Parathyroid adenoma (tissue), 2 donors: ENCODE measurements around the gene TBCD.

Experiments used
- H2AFZ ChIP-seq: fragments of 300-600 bp; sonication (generic); one replicate; pipeline ENCODE4 v1.7.0; 2017; ENCODE audit warnings: antibody characterized with exemption, mild to moderate bottlenecking
- H3K27ac ChIP-seq: fragments of 300-600 bp; sonication (generic); one replicate; pipeline ENCODE4 v1.7.0; 2017
- H3K27me3 ChIP-seq: fragments of 300-600 bp; sonication (generic); one replicate; pipeline ENCODE4 v1.7.0; 2017; ENCODE audit warnings: low read length; ENCODE audit not compliant: control insufficient read depth, insufficient read depth
- H3K36me3 ChIP-seq: fragments of 300-600 bp; sonication (generic); one replicate; pipeline ENCODE4 v1.7.0; 2017; ENCODE audit warnings: low read length; ENCODE audit not compliant: control insufficient read depth, insufficient read depth
- H3K4me1 ChIP-seq: fragments of 300-600 bp; sonication (generic); one replicate; pipeline ENCODE4 v1.7.0; 2017; ENCODE audit warnings: control low read depth
- H3K4me2 ChIP-seq: fragments of 300-600 bp; sonication (generic); one replicate; pipeline ENCODE4 v1.7.0; 2017; ENCODE audit warnings: low read length
- H3K4me3 ChIP-seq: fragments of 300-600 bp; sonication (generic); one replicate; pipeline ENCODE4 v1.7.0; 2017; ENCODE audit warnings: low read depth, low read length
- H3K79me2 ChIP-seq: fragments of 300-600 bp; sonication (generic); one replicate; pipeline ENCODE4 v1.7.0; 2017; ENCODE audit warnings: control low read depth
- H3K9ac ChIP-seq: fragments of 300-600 bp; sonication (generic); one replicate; pipeline ENCODE4 v1.7.0; 2017; ENCODE audit warnings: mild to moderate bottlenecking
- H3K9me3 ChIP-seq: fragments of 300-600 bp; sonication (generic); one replicate; pipeline ENCODE4 v1.7.0; 2017; ENCODE audit warnings: low read length; ENCODE audit not compliant: control insufficient read depth
- CTCF ChIP-seq: fragments of 300-600 bp; sonication (generic); IDR thresholded peaks from one replicate; pipeline ENCODE4 v1.7.0; 2017; ENCODE audit warnings: antibody characterized with exemption, mild to moderate bottlenecking
- donor health status: primary hyperparathyroidism.

Gene TBCD

GRCh38 chr17:82893779-82894178, 141.9 kb downstream of the TBCD start:
- peaks cover 25% of the 10 kb centered on the region for H3K4me1 ChIP-seq
- no peak overlapping the region for H3K27ac ChIP-seq

GRCh38 chr17:82894389-82894788, 142.5 kb downstream of the TBCD start:
- Histone ChIP-seq H3K4me1 (peaks cover 19% of the 10 kb centered on the region), H3K27me3 (no peaks in the 10 kb centered on the region), H3K79me2 (peaks cover 11% of the 10 kb centered on the region), H3K9ac (no peak overlapping the region), H2AFZ (no peak overlapping the region), H3K9me3 (no peaks in the 10 kb centered on the region), H3K4me2 (no peak overlapping the region), H3K27ac (no peak overlapping the region), H3K36me3 (no peaks in the 10 kb centered on the region), H3K4me3 (no peak overlapping the region)
- TF ChIP-seq CTCF, result no peak

More at GRCh38 chr17:82893779-82894178, 141.9 kb downstream of the TBCD start:
- Histone ChIP-seq H3K4me2 (no peak overlapping the region), H3K27me3 (no peaks in the 10 kb centered on the region), H3K79me2 (peaks cover 11% of the 10 kb centered on the region), H3K4me3 (no peak overlapping the region), H2AFZ (no peak overlapping the region), H3K9ac (no peak overlapping the region), H3K36me3 (no peaks in the 10 kb centered on the region), H3K9me3 (no peaks in the 10 kb centered on the region)
- TF ChIP-seq CTCF, result no peak

GRCh38 chr17:82895087-82895486, 143.2 kb downstream of the TBCD start:
- H3K27me3 ChIP-seq, result no peaks in the 10 kb centered on the region
- no peak overlapping the region for H3K9ac ChIP-seq
- no peak for TF ChIP-seq CTCF
- no peak overlapping the region for H3K27ac ChIP-seq
- H2AFZ ChIP-seq, result no peak overlapping the region
- H3K4me3 ChIP-seq, result no peak overlapping the region
- no peak overlapping the region for H3K4me2 ChIP-seq
- H3K4me1 ChIP-seq, result peaks cover 17% of the 10 kb centered on the region
- H3K79me2 ChIP-seq, result peaks cover 11% of the 10 kb centered on the region
- no peaks in the 10 kb centered on the region for H3K36me3 ChIP-seq
- H3K9me3 ChIP-seq, result no peaks in the 10 kb centered on the region

- H2AFZ ChIP-seq, result no peak overlapping the region
- no peaks in the 10 kb centered on the region for H3K36me3 ChIP-seq
- no peaks in the 10 kb centered on the region for H3K9me3 ChIP-seq
- peaks cover 17% of the 10 kb centered on the region for H3K4me1 ChIP-seq
- TF ChIP-seq CTCF, result no peak
- H3K9ac ChIP-seq, result no peak overlapping the region
- no peak overlapping the region for H3K4me2 ChIP-seq
- no peak overlapping the region for H3K4me3 ChIP-seq
- peaks cover 14% of the 10 kb centered on the region for H3K79me2 ChIP-seq
- H3K27me3 ChIP-seq, result no peaks in the 10 kb centered on the region
- no peak overlapping the region for H3K27ac ChIP-seq
These were observed 144.5 kb downstream of the TBCD start for GRCh38 chr17:82896071-82897000.
